Ammon's horn (tissue), 1 donor: ENCODE results near the gene RPTOR.
"Not testable (repeated sequence)": the region's sequence is repeated elsewhere in the genome, so short reads cannot be mapped to it uniquely, and the experiment has no call there.

Experiments
- DNase-seq: peaks from one replicate; pipeline ENCODE4 v3.0.0-alpha.2; 2016; ENCODE audit warnings: low spot score

The RPTOR gene

GRCh38 chr17:80558046-80558445 is 13.4 kb downstream of the RPTOR start:
- no peak for DNase-seq

GRCh38 chr17:80559825-80560251 is 15.2 kb downstream of the RPTOR start:
- no peak for DNase-seq

GRCh38 chr17:80561541-80562114 is 17.0 kb downstream of the RPTOR start:
- no peak for DNase-seq

GRCh38 chr17:80564545-80564944 is 19.9 kb downstream of the RPTOR start:
- DNase-seq = no peak

- DNase-seq = no peak
Observed at GRCh38 chr17:80565343-80566053, 20.9 kb downstream of the RPTOR start.

GRCh38 chr17:80566054-80566400 is 21.4 kb downstream of the RPTOR start:
- DNase-seq = no peak

- no peak for DNase-seq
Observed at GRCh38 chr17:80568246-80568645, 23.6 kb downstream of the RPTOR start.

- DNase-seq = no peak
Observed at GRCh38 chr17:80569924-80570323, 25.3 kb downstream of the RPTOR start.

- DNase-seq = no peak
Observed at GRCh38 chr17:80573701-80574100, 29.1 kb downstream of the RPTOR start.

GRCh38 chr17:80574496-80574895 is 29.9 kb downstream of the RPTOR start:
- DNase-seq = no peak

GRCh38 chr17:80575057-80575875 is 30.6 kb downstream of the RPTOR start:
- DNase-seq = peak; percentile 73

GRCh38 chr17:80577876-80578570 is 33.4 kb downstream of the RPTOR start:
- no peak for DNase-seq

GRCh38 chr17:80578668-80579388 is 34.2 kb downstream of the RPTOR start:
- DNase-seq = not testable (repeated sequence)

GRCh38 chr17:80582165-80582564 is 37.5 kb downstream of the RPTOR start:
- DNase-seq = no peak

GRCh38 chr17:80584176-80584905 is 39.7 kb downstream of the RPTOR start:
- no peak for DNase-seq

- DNase-seq = no peak
Observed at GRCh38 chr17:80585890-80586845, 41.5 kb downstream of the RPTOR start.

- no peak for DNase-seq
Observed at GRCh38 chr17:80586846-80587228, 42.2 kb downstream of the RPTOR start.

GRCh38 chr17:80588702-80589383 is 44.2 kb downstream of the RPTOR start:
- no peak for DNase-seq

GRCh38 chr17:80591788-80592187 is 47.1 kb downstream of the RPTOR start:
- DNase-seq = no peak
